ENCODE results near the gene PYGO1.

DNA sequence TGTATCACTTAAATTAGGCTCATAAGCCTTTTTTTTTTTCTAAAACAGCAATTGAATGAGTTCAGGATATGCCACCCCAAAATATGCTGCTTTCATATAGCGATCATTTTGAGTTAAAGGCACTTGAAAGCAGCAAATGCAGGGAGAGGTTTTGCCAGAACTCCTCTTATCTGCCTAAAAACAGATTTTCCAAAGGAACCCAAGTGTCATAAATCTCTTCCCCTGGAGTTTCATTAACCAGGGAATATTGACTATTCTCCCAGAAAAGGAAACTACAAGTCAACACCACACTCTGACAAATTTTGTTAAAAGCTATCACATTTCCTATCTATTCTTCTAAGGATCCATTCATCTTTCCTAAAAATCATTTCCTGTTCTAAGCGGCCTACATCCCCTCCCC, 91.4 kb downstream of the PYGO1 start:
- TF ChIP-seq, protein P1, sequence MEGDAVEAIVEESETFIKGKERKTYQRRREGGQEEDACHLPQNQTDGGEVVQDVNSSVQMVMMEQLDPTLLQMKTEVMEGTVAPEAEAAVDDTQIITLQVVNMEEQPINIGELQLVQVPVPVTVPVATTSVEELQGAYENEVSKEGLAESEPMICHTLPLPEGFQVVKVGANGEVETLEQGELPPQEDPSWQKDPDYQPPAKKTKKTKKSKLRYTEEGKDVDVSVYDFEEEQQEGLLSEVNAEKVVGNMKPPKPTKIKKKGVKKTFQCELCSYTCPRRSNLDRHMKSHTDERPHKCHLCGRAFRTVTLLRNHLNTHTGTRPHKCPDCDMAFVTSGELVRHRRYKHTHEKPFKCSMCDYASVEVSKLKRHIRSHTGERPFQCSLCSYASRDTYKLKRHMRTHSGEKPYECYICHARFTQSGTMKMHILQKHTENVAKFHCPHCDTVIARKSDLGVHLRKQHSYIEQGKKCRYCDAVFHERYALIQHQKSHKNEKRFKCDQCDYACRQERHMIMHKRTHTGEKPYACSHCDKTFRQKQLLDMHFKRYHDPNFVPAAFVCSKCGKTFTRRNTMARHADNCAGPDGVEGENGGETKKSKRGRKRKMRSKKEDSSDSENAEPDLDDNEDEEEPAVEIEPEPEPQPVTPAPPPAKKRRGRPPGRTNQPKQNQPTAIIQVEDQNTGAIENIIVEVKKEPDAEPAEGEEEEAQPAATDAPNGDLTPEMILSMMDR (IDR thresholded peaks at IDR 0.05), result no peak
- no peak for TF ChIP-seq EP300 (IDR thresholded peaks at IDR 0.05)
- TF ChIP-seq POLR2AphosphoS5 (IDR thresholded peaks at IDR 0.05), result no peak
